HCT116 (cell line): Measurements from ENCODE around the gene CDKL2.

Experiments
- CBX3 ChIP-seq: IDR thresholded peaks from 2 replicates; pipeline ENCODE4 v1.6.1; 2012; ENCODE audit warnings: low read depth
- CEBPB ChIP-seq: IDR thresholded peaks from 2 replicates; pipeline ENCODE4 v1.6.1; 2012; ENCODE audit warnings: low read depth
- CTCF ChIP-seq, 3 experiments: fragments of 200-600 bp in 1 of 3; sonication (generic) in 1 of 3; IDR thresholded peaks in 2 of 3; conservative IDR thresholded peaks in 1 of 3; 2 replicates each; pipeline ENCODE4 v1.5.1; 2012 to 2017; ENCODE audit warnings: low read depth in 2 of 3, low read length in 2 of 3, antibody characterized with exemption in 1 of 3, borderline replicate concordance in 1 of 3, control low read depth in 1 of 3, mild to moderate bottlenecking in 1 of 3, mixed read lengths in 1 of 3, mixed run types in 1 of 3, moderate library complexity in 1 of 3; ENCODE audit not compliant: insufficient read depth in 1 of 3
- ELF1 ChIP-seq: IDR thresholded peaks from 2 replicates; pipeline ENCODE4 v1.6.1; 2012; ENCODE audit warnings: low read depth, borderline replicate concordance
- EZH2 ChIP-seq: fragments of 200-600 bp; sonication (generic); IDR thresholded peaks from 2 replicates; pipeline ENCODE4 v1.6.1; 2017; ENCODE audit warnings: antibody characterized with exemption, mixed run types
- EZH2phosphoT487 ChIP-seq: fragments of 200-600 bp; IDR thresholded peaks from 2 replicates; pipeline ENCODE4 v1.6.1; 2018; ENCODE audit warnings: antibody characterized with exemption, borderline replicate concordance
- JUND ChIP-seq: IDR thresholded peaks from 2 replicates; pipeline ENCODE4 v1.6.1; 2012
- POLR2A ChIP-seq: IDR thresholded peaks from 2 replicates; pipeline ENCODE4 v1.7.0; 2011; ENCODE audit warnings: borderline replicate concordance; ENCODE audit not compliant: insufficient read depth, insufficient read length; ENCODE audit errors: extremely low read depth
- POLR2AphosphoS5 ChIP-seq: IDR thresholded peaks from 2 replicates; pipeline ENCODE4 v1.6.1; 2011; ENCODE audit warnings: mild to moderate bottlenecking, low read depth, low read length, moderate library complexity
- RAD21 ChIP-seq: IDR thresholded peaks from 2 replicates; pipeline ENCODE4 v1.6.1; 2012; ENCODE audit warnings: low read depth, mild to moderate bottlenecking
- REST ChIP-seq: IDR thresholded peaks from 2 replicates; pipeline ENCODE4 v1.6.1; 2012; ENCODE audit warnings: low read depth
- TCF7L2 ChIP-seq: IDR thresholded peaks from 2 replicates; pipeline ENCODE4 v1.7.0; 2011; ENCODE audit warnings: borderline replicate concordance, inconsistent platforms; ENCODE audit not compliant: insufficient read depth, insufficient read length; ENCODE audit errors: extremely low read depth
- YY1 ChIP-seq: IDR thresholded peaks from 2 replicates; pipeline ENCODE4 v1.6.1; 2011; ENCODE audit warnings: low read length, low read depth, moderate library complexity, mild to moderate bottlenecking; ENCODE audit not compliant: insufficient replicate concordance; ENCODE audit errors: extremely low read depth
- ZNF274 ChIP-seq: fragments of 200-500 bp; sonication (Bioruptor generic); IDR thresholded peaks from 2 replicates; pipeline ENCODE4 v1.6.1; 2014; ENCODE audit warnings: mild to moderate bottlenecking, low read depth, low read length, inconsistent platforms

GRCh38 chr4:75530556-75531322 is 99.6 kb downstream of the CDKL2 start:
- TF ChIP-seq RAD21 (no peak), EZH2 (no peak), CTCF (IDR thresholded peaks at IDR 0.05 in 2 of 3, conservative IDR thresholded peaks at IDR 0.05 in 1 of 3; ENCODE audit: borderline replicate concordance in 1 of 3, insufficient read depth in 1 of 3, low read depth in 2 of 3, low read length in 2 of 3) (no peak), POLR2AphosphoS5 (no peak), ZNF274 (no peak), JUND (no peak), REST (no peak; the same call in 1 of the 2 replicates), TCF7L2 (no peak), POLR2A (no peak), ELF1 (no peak), CBX3 (no peak), CEBPB (no peak), YY1 (no peak), EZH2phosphoT487 (no peak)
